Cardiac fibroblast (primary cell): ENCODE data around the gene LCA5L.
"Not testable (repeated sequence)": the region's sequence is repeated elsewhere in the genome, so short reads cannot be mapped to it uniquely, and the experiment has no call there.

Source experiments
- DNase-seq, 2 donors: peaks; one replicate each; pipeline versions ENCODE4 v3.0.0 to v3.0.0-alpha.2; 2010; ENCODE audit warnings: low read depth in 2 of 2
- H3K4me3 ChIP-seq, 2 donors: replicated peaks in 1 of 2; 1 replicate in 1 of 2; 2 replicates in 1 of 2; pipeline ENCODE4 v1.5.1; 2011; ENCODE audit warnings: low read depth in 2 of 2, low read length in 2 of 2, mild to moderate bottlenecking in 2 of 2, moderate library complexity in 1 of 2
- CTCF ChIP-seq: IDR thresholded peaks from one replicate; pipeline ENCODE4 v1.5.1; 2011; ENCODE audit warnings: low read depth, mild to moderate bottlenecking, low read length, inconsistent platforms

The LCA5L gene

GRCh38 chr21:39388038-39388810 is 57.4 kb downstream of the LCA5L start:
- DNase-seq = peak; percentile 85
- peak; percentile 89 for TF ChIP-seq CTCF

GRCh38 chr21:39387461-39388037 is 58.0 kb downstream of the LCA5L start:
- H3K4me3 ChIP-seq = peak overlapping the region; percentile 37 to 51
- no peak for TF ChIP-seq CTCF
- peak; percentile 87 to 90 for DNase-seq

More at GRCh38 chr21:39388038-39388810, 57.4 kb downstream of the LCA5L start:
- peak overlapping the region; percentile 37 to 51 for H3K4me3 ChIP-seq

- H3K4me3 ChIP-seq = no peak overlapping the region
- no peak for DNase-seq
- no peak for TF ChIP-seq CTCF
Observed at GRCh38 chr21:39386899-39387298, 58.7 kb downstream of the LCA5L start.

- TF ChIP-seq CTCF = no peak
- peak in 1 of 2 donors; percentile 33 for DNase-seq
- H3K4me3 ChIP-seq = peak overlapping the region in 1 of 2 donors; percentile 43
Observed at GRCh38 chr21:39386194-39386593, 59.4 kb downstream of the LCA5L start.

- TF ChIP-seq CTCF = no peak
- DNase-seq = peak; percentile 75 to 88
- H3K4me3 ChIP-seq = peak overlapping the region; percentile 42 to 43
Observed at GRCh38 chr21:39385299-39386145, 60.1 kb downstream of the LCA5L start.

GRCh38 chr21:39384674-39385298 is 60.8 kb downstream of the LCA5L start:
- H3K4me3 ChIP-seq = no peak overlapping the region
- TF ChIP-seq CTCF = no peak
- DNase-seq = no peak

GRCh38 chr21:39382096-39382495 is 63.5 kb downstream of the LCA5L start:
- H3K4me3 ChIP-seq, DNase-seq: not testable (repeated sequence)
